ENCODE results near the gene MAPK14.

DNA sequence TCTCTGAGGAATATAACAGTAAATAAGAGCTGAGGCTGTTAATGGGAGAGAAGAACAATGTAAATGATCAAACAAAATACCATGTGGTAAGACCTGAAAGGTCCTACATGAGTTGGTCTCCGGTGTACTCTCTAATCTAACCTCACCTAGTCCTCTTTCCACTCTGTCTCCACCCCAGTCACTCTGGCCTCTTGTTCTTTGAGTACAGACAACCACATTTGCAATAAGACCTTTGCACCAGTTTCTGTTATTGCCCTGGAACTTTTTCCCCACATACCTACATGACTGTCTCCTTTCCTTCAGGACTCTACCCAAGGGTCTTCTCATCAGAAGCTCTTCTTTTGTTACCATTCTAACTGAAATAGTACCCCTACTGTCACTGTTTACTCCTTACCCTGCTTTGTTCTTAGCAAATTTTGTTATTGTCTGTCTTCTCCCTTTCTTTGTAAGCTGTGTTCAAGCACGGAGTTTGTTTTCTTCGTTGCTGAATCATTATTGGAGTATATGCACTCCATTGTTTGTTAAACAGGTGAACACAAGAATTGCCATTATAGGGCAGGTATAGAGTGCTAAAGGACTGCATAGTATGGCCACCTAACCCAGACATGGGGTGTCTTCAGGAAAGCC lies 37.3 kb downstream of the MAPK14 start:
- TF ChIP-seq, protein P1, sequence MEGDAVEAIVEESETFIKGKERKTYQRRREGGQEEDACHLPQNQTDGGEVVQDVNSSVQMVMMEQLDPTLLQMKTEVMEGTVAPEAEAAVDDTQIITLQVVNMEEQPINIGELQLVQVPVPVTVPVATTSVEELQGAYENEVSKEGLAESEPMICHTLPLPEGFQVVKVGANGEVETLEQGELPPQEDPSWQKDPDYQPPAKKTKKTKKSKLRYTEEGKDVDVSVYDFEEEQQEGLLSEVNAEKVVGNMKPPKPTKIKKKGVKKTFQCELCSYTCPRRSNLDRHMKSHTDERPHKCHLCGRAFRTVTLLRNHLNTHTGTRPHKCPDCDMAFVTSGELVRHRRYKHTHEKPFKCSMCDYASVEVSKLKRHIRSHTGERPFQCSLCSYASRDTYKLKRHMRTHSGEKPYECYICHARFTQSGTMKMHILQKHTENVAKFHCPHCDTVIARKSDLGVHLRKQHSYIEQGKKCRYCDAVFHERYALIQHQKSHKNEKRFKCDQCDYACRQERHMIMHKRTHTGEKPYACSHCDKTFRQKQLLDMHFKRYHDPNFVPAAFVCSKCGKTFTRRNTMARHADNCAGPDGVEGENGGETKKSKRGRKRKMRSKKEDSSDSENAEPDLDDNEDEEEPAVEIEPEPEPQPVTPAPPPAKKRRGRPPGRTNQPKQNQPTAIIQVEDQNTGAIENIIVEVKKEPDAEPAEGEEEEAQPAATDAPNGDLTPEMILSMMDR (IDR thresholded peaks at IDR 0.05), result no peak
- TF ChIP-seq POLR2A (IDR thresholded peaks at IDR 0.05), result no peak
